ENCODE measurements around the gene HIP1.
"Not testable (repeated sequence)": the region's sequence is repeated elsewhere in the genome, so short reads cannot be mapped to it uniquely, and the experiment has no call there.

HIP1 gene

DNA sequence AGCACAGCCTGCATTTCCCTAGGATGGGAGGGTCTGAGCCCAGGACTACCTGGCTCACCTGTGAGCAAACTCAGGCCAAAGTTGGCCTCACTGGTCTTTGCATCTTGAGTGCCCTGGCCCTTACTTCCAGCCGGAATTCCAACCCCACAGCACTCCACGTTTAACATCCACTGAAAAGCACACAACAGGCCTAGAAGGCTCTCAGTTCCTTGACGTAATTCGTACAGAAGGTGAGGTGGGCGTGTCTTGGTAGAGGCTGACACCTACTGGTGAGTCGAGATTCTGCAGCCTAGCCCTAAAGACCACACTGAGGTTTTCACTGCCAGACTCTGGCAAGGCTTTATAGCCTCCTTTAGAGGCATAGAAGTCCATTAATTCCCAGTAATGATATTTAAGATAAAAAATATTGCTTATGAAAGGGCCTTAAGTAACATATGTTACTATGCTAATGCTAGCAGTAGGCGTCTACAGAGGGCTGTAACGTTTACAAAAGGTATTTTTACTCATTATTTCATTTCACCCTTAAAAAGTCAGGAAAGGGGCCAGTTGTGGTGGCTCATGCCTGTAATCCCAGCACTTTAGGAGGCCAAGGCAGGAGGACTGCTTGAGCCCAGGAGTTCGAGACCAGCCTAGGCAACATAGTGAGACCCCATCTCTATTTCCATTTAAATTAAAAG is 95.8 kb downstream of the HIP1 start:
- peak; percentile 67 for DNase-seq (ENCODE audit: low spot score)

GRCh38 chr7:75640201-75640600 is 98.5 kb downstream of the HIP1 start:
- no peak for DNase-seq (ENCODE audit: low spot score)

GRCh38 chr7:75639886-75640190 is 98.9 kb downstream of the HIP1 start:
- no peak for DNase-seq (ENCODE audit: low spot score)

DNA sequence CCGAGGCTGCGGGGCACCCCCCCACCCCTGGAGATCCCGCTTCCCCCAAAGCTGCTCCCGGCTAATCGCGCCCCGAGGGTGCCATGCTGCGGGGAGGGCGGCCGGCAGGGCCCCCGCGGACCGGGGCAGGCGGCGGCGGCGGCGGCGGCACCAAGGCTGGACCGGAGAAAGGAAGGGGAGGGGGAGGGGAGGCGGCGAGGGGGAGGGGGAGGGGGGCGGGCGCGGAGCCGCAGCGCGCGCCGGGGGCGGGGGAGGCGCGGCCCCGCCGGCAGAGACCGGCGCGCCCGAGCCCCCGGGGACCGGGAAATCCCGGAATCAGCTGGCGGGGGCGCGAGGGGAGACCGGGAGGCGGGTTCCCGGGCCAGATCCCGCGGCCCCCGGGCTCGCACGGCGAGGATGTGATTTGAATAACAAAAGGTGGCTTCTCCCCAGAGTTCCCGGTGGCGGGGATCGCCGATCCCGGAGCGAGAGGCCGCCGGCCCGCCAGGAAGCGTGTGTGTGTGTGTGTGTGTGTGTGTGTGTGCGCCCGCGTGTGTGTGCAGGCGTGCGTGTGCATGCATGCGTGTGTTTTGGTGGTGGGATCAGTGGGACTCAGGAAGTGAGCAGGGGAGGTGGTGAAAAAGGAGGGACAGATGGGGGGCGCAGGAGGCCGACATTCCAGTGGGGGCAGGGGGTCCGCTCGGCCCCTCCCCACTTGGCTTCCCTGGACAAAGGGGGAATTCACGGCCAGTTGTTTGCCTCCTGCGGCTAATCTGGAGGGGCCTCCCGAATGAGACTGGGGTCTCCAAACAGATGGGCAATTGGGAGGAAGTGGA is 99.5 kb downstream of the HIP1 start:
- peak; percentile 23 for DNase-seq (ENCODE audit: low spot score)

DNA sequence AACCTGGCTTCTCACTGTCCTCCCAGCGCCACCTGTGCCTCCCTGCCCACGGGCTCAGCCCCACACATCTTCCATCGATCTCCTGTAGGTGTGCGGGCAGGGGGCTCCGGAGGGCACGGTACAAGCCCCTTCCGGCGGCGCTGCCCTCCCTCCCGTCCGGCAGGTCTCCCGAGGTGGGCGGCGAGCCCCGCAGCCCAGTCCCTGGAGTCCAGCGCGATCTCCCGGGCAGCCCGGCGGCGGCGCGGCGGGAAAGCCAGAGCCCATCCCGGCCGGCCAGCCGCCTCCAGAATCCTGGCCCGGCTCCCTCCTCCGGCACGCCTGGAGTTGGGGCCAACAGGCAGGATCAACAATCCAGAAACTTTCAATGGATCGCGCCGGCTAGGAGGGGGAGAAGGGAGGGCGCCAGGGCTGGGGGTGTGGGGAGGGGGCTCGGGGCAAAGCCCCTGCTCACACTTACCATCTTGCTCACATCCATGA is 100.1 kb downstream of the HIP1 start:
- no peak for DNase-seq (ENCODE audit: low spot score)

GRCh38 chr7:75637854-75638593 is 100.7 kb downstream of the HIP1 start:
- DNase-seq (ENCODE audit: low spot score) = no peak

DNA sequence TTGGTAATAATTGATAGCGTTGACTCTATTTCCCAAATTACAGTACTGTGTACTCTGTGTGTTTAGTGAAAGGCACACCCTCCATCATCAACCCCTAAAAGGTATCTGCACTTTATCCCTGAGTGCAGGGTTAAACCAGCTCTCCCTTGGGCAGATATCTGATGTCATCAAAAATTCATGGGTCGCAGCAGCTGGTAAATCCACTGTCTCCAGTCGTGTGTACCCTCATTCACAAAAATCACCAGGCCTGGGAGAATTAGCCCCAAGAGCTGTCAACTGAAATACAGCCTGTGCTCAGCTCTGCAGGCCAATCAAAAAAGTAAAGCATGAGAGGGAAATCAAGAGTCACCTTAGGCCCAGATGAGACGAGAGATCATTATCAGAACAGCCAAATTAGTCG is 103.7 kb downstream of the HIP1 start:
- no peak for DNase-seq (ENCODE audit: low spot score)

GRCh38 chr7:75632587-75632986 is 106.2 kb downstream of the HIP1 start:
- not testable (repeated sequence) for DNase-seq (ENCODE audit: low spot score)

GRCh38 chr7:75631711-75632110 is 107.0 kb downstream of the HIP1 start:
- no peak for DNase-seq (ENCODE audit: low spot score)

DNA sequence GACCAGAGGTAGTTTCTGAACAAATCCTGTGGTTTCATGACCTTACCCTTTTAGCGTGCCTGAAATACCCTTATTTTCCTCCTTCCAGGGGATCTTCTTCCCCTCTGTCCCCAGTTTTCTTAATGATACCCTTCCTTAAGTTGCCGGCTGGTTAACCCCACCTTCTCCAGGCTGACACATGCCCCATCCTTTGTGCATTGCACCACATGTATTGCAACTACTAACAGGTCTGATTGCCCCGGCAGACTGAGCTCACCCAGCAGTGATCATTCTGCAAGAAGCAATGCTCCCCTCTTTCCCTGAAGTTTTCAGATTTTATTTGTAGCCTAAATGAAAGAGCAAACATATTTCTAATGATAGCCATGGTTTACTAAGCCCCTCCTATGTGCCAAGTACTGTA is 108.2 kb downstream of the HIP1 start:
- no peak for DNase-seq (ENCODE audit: low spot score)

GRCh38 chr7:75629044-75629443 is 109.7 kb downstream of the HIP1 start:
- DNase-seq (ENCODE audit: low spot score) = no peak

- DNase-seq (ENCODE audit: low spot score) = no peak
Observed at GRCh38 chr7:75628055-75628454, 110.7 kb downstream of the HIP1 start.

DNA sequence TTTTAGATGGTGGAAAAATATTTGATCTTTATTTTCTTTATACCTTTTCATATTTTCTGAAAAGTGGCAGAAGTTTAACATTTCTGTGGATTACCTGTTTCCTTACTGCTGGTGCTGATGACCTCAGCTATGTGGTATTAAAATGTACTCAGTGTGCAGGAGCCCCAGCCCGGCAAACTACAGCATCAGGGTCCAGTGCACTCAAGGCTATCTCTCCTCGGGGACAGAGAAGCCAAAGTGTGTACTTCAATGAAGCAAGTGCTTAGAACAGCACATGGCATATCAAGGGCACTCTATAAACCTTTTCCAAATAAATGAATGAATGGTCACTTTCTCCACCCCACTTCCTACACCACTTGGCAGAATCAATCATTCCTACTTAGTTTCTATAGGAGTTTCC is 111.8 kb downstream of the HIP1 start:
- DNase-seq (ENCODE audit: low spot score) = no peak

DNA sequence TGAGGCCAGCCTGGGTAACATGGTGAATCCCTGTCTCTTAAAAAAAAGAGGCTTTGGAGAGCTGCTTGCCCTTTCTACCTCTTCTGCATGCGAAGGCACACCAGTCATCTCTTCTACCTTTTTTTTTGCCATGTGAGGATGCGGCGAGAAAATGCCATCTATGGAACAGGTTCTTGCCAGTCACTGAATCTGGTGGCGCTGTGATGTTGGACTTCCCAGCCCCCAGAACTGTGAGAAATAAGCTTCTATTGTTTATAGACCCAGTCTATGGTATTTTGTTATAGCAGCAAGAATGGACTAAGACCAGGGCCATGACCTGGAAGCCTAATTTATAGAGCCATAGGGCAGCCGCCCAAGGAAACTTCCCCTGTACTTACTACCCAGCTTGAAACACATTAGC is 112.9 kb downstream of the HIP1 start:
- DNase-seq (ENCODE audit: low spot score) = no peak

GRCh38 chr7:75624134-75624832 is 114.5 kb downstream of the HIP1 start:
- DNase-seq (ENCODE audit: low spot score) = no peak

- DNase-seq (ENCODE audit: low spot score) = no peak
Observed at GRCh38 chr7:75623390-75624133, 115.2 kb downstream of the HIP1 start.

- DNase-seq (ENCODE audit: low spot score) = no peak
Observed at GRCh38 chr7:75621124-75621523, 117.6 kb downstream of the HIP1 start.

GRCh38 chr7:75619636-75620035 is 119.1 kb downstream of the HIP1 start:
- DNase-seq (ENCODE audit: low spot score) = no peak

DNA sequence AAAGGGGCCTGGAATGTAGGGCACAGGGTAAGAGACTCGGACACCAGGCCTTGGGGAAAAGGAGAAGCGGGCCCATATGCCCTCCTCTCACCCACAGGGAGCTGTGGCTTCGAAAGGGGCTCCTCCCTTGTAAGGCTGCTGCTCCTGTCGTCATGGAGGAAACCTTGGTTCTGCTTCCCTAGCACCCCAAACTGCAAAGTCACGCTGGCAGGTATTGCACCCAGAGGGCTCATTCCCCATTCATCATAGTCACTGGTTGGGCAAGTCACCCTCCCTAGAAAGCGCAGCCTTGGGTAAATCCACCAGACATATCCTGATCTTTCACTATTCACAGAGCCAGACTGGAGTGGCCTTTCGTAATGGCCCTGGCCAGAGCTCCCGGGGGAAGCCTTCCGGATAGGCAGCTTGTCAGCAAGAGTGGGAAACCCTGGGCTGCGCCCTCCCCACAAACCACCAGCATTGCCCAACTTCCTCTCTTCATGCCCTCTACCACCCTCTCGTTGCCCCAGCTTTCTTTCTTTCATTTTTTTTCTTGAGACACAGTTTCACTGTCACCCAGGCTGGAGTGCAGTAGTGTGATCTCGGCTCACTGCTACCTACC is 121.0 kb downstream of the HIP1 start:
- DNase-seq (ENCODE audit: low spot score) = peak; percentile 57

GRCh38 chr7:75616421-75617167 is 122.1 kb downstream of the HIP1 start:
- no peak for DNase-seq (ENCODE audit: low spot score)
